Suprapubic skin (tissue), 4 donors: Measurements from ENCODE around the gene SVIL.

Experiments used
- EP300 ChIP-seq: sonication (generic); formaldehyde crosslinking; IDR thresholded peaks from one replicate; pipeline ENCODE4 v1.6.1; 2017; ENCODE audit warnings: antibody characterized with exemption
- POLR2A ChIP-seq, 2 donors: fragments of 450-650 bp; IDR thresholded peaks; one replicate each; pipeline ENCODE4 v1.6.1; 2017; ENCODE audit warnings: antibody characterized with exemption in 2 of 2, mild to moderate bottlenecking in 2 of 2, moderate library complexity in 2 of 2
- POLR2AphosphoS5 ChIP-seq, 3 donors: sonication (generic); formaldehyde crosslinking; IDR thresholded peaks; one replicate each; pipeline ENCODE4 v1.6.1; 2017; ENCODE audit warnings: antibody characterized with exemption in 3 of 3
- TF ChIP-seq, protein P1 (sequence below), 2 donors: fragments of 200-600 bp in 1 of 2; fragments of 450-650 bp in 1 of 2; sonication (generic) in 1 of 2; IDR thresholded peaks; one replicate each; pipeline ENCODE4 v1.5.1; 2016 to 2019; ENCODE audit warnings: antibody characterized with exemption in 2 of 2, mild to moderate bottlenecking in 1 of 2, moderate library complexity in 1 of 2

DNA sequence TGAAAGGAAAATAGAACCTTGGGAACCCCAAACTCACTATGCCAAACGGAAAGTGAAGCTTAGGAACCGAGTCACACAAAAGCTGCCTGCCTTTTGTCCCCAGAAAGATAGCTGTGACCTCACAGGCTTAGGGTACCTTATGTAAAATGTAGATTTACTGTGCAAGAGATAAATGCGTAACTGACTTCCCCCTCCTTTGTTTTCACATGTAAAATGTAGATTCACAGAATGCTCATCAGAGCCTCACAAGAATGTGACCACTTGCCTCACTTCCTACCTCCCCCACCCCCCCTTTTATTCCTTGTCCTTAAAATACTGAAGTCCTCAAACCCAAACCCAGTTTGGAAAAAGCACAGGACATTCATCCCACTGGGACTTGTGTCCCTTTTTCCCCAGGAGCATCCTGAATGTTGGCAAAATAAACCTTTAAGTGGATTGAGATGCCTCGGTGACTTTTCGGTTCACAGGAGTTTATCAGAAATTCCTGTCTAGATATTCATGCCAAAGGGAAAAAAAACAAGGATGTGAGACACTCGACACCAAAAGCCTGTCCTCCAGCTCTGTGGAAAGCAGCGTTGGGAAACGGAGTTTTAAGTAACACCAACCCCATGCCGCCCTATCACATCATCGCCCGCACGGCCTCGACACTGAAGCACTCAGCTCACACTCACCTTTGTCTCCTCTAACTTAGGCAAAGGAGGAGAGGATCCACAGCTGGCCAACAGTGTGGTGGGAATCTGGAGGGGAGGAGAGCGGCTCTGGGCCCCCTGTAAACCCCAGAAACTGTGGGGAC is 45.9 kb downstream of the SVIL start:
- TF ChIP-seq, protein P1, sequence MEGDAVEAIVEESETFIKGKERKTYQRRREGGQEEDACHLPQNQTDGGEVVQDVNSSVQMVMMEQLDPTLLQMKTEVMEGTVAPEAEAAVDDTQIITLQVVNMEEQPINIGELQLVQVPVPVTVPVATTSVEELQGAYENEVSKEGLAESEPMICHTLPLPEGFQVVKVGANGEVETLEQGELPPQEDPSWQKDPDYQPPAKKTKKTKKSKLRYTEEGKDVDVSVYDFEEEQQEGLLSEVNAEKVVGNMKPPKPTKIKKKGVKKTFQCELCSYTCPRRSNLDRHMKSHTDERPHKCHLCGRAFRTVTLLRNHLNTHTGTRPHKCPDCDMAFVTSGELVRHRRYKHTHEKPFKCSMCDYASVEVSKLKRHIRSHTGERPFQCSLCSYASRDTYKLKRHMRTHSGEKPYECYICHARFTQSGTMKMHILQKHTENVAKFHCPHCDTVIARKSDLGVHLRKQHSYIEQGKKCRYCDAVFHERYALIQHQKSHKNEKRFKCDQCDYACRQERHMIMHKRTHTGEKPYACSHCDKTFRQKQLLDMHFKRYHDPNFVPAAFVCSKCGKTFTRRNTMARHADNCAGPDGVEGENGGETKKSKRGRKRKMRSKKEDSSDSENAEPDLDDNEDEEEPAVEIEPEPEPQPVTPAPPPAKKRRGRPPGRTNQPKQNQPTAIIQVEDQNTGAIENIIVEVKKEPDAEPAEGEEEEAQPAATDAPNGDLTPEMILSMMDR (IDR thresholded peaks at IDR 0.05) = no peak
- TF ChIP-seq EP300 = no peak
- TF ChIP-seq POLR2AphosphoS5 (IDR thresholded peaks at IDR 0.05) = no peak
- no peak for TF ChIP-seq POLR2A (IDR thresholded peaks at IDR 0.05)
